ENCODE data around the gene SLCO2A1.

Gene SLCO2A1

GRCh38 chr3:134038071-134038491, 8.4 kb upstream of the SLCO2A1 start:
- TF ChIP-seq CTCF (IDR thresholded peaks at IDR 0.05; ENCODE audit: insufficient read depth, low read length, poor library complexity, severe bottlenecking): no peak
- no peak for TF ChIP-seq EZH2phosphoT487 (conservative IDR thresholded peaks at IDR 0.05; ENCODE audit: low read length)
- Histone ChIP-seq H3K9ac (ENCODE audit: low read length) (no peak overlapping the region), H3K9me3 (ENCODE audit: insufficient read depth, low read length) (peaks cover 12% of the 10 kb centered on the region; the same call in 1 of the 2 replicates)

GRCh38 chr3:134037168-134037567, 7.4 kb upstream of the SLCO2A1 start:
- H3K27me3 ChIP-seq (ENCODE audit: low read length): no peaks in the 10 kb centered on the region
- H4K20me1 ChIP-seq (ENCODE audit: low read depth, low read length): no peaks in the 10 kb centered on the region
- peaks cover 6% of the 10 kb centered on the region; the same call in 1 of the 2 replicates for H3K9me3 ChIP-seq (ENCODE audit: insufficient read depth, low read length)
- TF ChIP-seq EZH2phosphoT487 (conservative IDR thresholded peaks at IDR 0.05; ENCODE audit: low read length) (no peak), CTCF (IDR thresholded peaks at IDR 0.05; ENCODE audit: insufficient read depth, low read length, poor library complexity, severe bottlenecking) (no peak)
- H3K79me2 ChIP-seq (ENCODE audit: insufficient read depth, low read length): no peaks in the 10 kb centered on the region
- H3K9ac ChIP-seq (ENCODE audit: low read length): no peak overlapping the region
- no peak overlapping the region for H3K27ac ChIP-seq (ENCODE audit: low read depth, low read length)
- H3K4me2 ChIP-seq (ENCODE audit: low read depth, low read length, poor library complexity, severe bottlenecking): no peak overlapping the region
- H3K4me3 ChIP-seq (ENCODE audit: insufficient read depth, low read length, poor library complexity, severe bottlenecking): no peak overlapping the region
- no peaks in the 10 kb centered on the region for H3F3A ChIP-seq (ENCODE audit: insufficient read depth)
- no peaks in the 10 kb centered on the region for H3K36me3 ChIP-seq (ENCODE audit: low read length)
- H3K9me2 ChIP-seq (replicated peaks; ENCODE audit: insufficient read depth, low read length): no peaks in the 10 kb centered on the region
- no peak overlapping the region for H2AFZ ChIP-seq (ENCODE audit: low read depth, low read length, severe bottlenecking)

More at GRCh38 chr3:134038071-134038491, 8.4 kb upstream of the SLCO2A1 start:
- Histone ChIP-seq H3K4me3 (ENCODE audit: insufficient read depth, low read length, poor library complexity, severe bottlenecking) (no peak overlapping the region), H3K27me3 (ENCODE audit: low read length) (no peaks in the 10 kb centered on the region), H3K4me2 (ENCODE audit: low read depth, low read length, poor library complexity, severe bottlenecking) (no peak overlapping the region), H2AFZ (ENCODE audit: low read depth, low read length, severe bottlenecking) (no peak overlapping the region), H3F3A (ENCODE audit: insufficient read depth) (no peaks in the 10 kb centered on the region), H3K27ac (ENCODE audit: low read depth, low read length) (no peak overlapping the region), H3K9me2 (replicated peaks; ENCODE audit: insufficient read depth, low read length) (no peaks in the 10 kb centered on the region), H3K36me3 (ENCODE audit: low read length) (no peaks in the 10 kb centered on the region), H4K20me1 (ENCODE audit: low read depth, low read length) (no peaks in the 10 kb centered on the region), H3K79me2 (ENCODE audit: insufficient read depth, low read length) (no peaks in the 10 kb centered on the region)

GRCh38 chr3:134036291-134036690, 6.6 kb upstream of the SLCO2A1 start:
- no peak overlapping the region for H3K4me3 ChIP-seq (ENCODE audit: insufficient read depth, low read length, poor library complexity, severe bottlenecking)
- no peak overlapping the region for H3K9ac ChIP-seq (ENCODE audit: low read length)
- no peaks in the 10 kb centered on the region for H3K36me3 ChIP-seq (ENCODE audit: low read length)
- no peaks in the 10 kb centered on the region for H3K9me3 ChIP-seq (ENCODE audit: insufficient read depth, low read length)
- H4K20me1 ChIP-seq (ENCODE audit: low read depth, low read length): no peaks in the 10 kb centered on the region
- no peak overlapping the region for H2AFZ ChIP-seq (ENCODE audit: low read depth, low read length, severe bottlenecking)
- H3K27ac ChIP-seq (ENCODE audit: low read depth, low read length): no peak overlapping the region
- H3F3A ChIP-seq (ENCODE audit: insufficient read depth): no peaks in the 10 kb centered on the region
- H3K4me2 ChIP-seq (ENCODE audit: low read depth, low read length, poor library complexity, severe bottlenecking): no peak overlapping the region
- no peaks in the 10 kb centered on the region for H3K79me2 ChIP-seq (ENCODE audit: insufficient read depth, low read length)
- no peak for TF ChIP-seq EZH2phosphoT487 (conservative IDR thresholded peaks at IDR 0.05; ENCODE audit: low read length)
- no peak for TF ChIP-seq CTCF (IDR thresholded peaks at IDR 0.05; ENCODE audit: insufficient read depth, low read length, poor library complexity, severe bottlenecking)
- no peaks in the 10 kb centered on the region for H3K27me3 ChIP-seq (ENCODE audit: low read length)
- no peaks in the 10 kb centered on the region for H3K9me2 ChIP-seq (replicated peaks; ENCODE audit: insufficient read depth, low read length)

All from SU-DHL-6 (cell line).